Astrocyte (in vitro differentiated cells and primary cell): Measurements from ENCODE around the gene WTIP.

Experiments used
- CTCF ChIP-seq: IDR thresholded peaks from 2 replicates; pipeline ENCODE4 v1.5.1; 2011; ENCODE audit warnings: low read depth, mild to moderate bottlenecking, inconsistent platforms, low read length, moderate library complexity; ENCODE audit not compliant: insufficient read depth
- EZH2 ChIP-seq: IDR thresholded peaks from 2 replicates; pipeline ENCODE4 v1.6.1; 2012; ENCODE audit warnings: mild to moderate bottlenecking, low read length, inconsistent platforms; ENCODE audit not compliant: insufficient read depth

GRCh38 chr19:34534206-34534605 lies 52.6 kb downstream of the WTIP start:
- TF ChIP-seq CTCF (no peak), EZH2 (no peak)
